Lower leg skin (tissue), 4 donors: Measurements from ENCODE around the gene SERPINB4. TPM values are rescaled to one million over a fixed set of nuclear protein-coding genes. Genes with fewer than 3 reads are reported as not detected.

Experiments
- DNase-seq, 2 donors: peaks; one replicate each; pipeline ENCODE4 v3.0.0-alpha.2; 2019; ENCODE audit warnings: low spot score in 2 of 2
- H3K4me3 ChIP-seq: fragments of 200-600 bp; sonication (generic); 2 replicates; pipeline ENCODE4 v1.5.1; 2017; ENCODE audit warnings: mild to moderate bottlenecking, low read depth; ENCODE audit not compliant: poor library complexity, severe bottlenecking
- POLR2A ChIP-seq, 2 donors: fragments of 450-650 bp; IDR thresholded peaks; one replicate each; pipeline ENCODE4 v1.6.1; 2016 to 2017; ENCODE audit warnings: antibody characterized with exemption in 2 of 2, mild to moderate bottlenecking in 1 of 2, moderate library complexity in 1 of 2
- WGBS, 2 donors: methylation state at CpG; one replicate each; pipeline ENCODE4 v1.1.5; 2018; 5-methylcytosine and 5-hydroxymethylcytosine counted together
- intact Hi-C: fragments of 100-400 bp; cut with DNase I; formaldehyde crosslinking; loops from one replicate; pipeline ENCODE4 v1.15.0; 2023; ENCODE audit warnings: low total_unique reads
- total RNA-seq, 4 donors: library from RNA; depleted of rRNA; stranded (reverse); fragments of >200 nt; gene quantifications; one replicate each; pipeline ENCODE4 v1.1.0, GENCODE V29; 2016
- TF ChIP-seq, protein P1 (sequence below), 3 donors: fragments of 450-650 bp; IDR thresholded peaks; one replicate each; pipeline ENCODE4 v1.5.1; 2016; ENCODE audit warnings: antibody characterized with exemption in 3 of 3, mild to moderate bottlenecking in 3 of 3, moderate library complexity in 2 of 3

SERPINB4 gene
- total RNA-seq, 4 donors from 2014 or later = 0.54 to 1.3 TPM; not detected in 2

DNA sequence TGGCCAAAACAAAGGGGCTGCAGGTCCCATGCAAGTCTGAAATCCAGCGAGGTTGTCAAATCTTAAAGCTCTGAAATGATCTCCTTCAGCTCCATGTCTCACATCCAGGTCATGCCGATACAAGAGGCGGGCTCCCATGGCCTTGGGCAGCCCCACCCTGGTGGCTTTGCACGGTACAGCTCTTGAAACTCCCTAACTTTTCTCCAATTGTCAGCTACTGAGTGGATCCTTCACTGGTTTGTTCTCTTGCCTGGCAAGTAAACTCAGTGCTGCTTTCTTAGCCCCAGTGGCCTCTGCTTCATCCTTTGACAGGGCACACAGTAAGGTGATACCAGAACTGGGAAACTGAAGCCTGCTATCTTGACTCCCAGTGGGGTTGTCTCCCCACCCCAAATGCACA, 30.6 kb downstream of the SERPINB4 start:
- H3K4me3 ChIP-seq = no peak overlapping the region
- intact Hi-C loops = no loop called here
- TF ChIP-seq POLR2A (IDR thresholded peaks at IDR 0.05) = no peak
- TF ChIP-seq, protein P1, sequence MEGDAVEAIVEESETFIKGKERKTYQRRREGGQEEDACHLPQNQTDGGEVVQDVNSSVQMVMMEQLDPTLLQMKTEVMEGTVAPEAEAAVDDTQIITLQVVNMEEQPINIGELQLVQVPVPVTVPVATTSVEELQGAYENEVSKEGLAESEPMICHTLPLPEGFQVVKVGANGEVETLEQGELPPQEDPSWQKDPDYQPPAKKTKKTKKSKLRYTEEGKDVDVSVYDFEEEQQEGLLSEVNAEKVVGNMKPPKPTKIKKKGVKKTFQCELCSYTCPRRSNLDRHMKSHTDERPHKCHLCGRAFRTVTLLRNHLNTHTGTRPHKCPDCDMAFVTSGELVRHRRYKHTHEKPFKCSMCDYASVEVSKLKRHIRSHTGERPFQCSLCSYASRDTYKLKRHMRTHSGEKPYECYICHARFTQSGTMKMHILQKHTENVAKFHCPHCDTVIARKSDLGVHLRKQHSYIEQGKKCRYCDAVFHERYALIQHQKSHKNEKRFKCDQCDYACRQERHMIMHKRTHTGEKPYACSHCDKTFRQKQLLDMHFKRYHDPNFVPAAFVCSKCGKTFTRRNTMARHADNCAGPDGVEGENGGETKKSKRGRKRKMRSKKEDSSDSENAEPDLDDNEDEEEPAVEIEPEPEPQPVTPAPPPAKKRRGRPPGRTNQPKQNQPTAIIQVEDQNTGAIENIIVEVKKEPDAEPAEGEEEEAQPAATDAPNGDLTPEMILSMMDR (IDR thresholded peaks at IDR 0.05) = no peak
- 86 to 87% methylated on average over 4 of the region's 4 CpGs for WGBS, 2 donors
- no peak for DNase-seq

DNA sequence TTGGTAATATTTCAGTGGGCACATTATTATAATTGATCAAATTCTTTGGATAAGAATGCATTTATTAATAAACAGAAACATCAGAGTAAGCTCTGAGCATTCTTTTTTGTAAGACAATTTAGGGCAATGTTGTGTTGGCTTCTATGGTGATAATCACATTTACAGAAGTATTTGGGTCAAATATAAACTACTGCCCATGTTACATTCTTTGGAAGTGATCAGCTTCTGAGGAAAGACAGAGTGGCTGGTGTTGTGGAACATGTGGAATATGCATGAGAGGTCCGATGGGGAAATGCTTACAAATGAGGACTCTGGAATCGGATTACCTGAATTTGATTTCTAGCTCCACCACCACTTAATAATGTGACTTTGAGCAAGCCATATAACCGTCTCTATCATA, 37.5 kb downstream of the SERPINB4 start:
- H3K4me3 ChIP-seq = no peak overlapping the region
- TF ChIP-seq, protein P1 (IDR thresholded peaks at IDR 0.05) = no peak
- TF ChIP-seq POLR2A (IDR thresholded peaks at IDR 0.05) = no peak
- intact Hi-C loops = no loop called here
- DNase-seq = no peak
- 75 to 77% methylated on average over 3 of the region's 3 CpGs for WGBS, 2 donors

DNA sequence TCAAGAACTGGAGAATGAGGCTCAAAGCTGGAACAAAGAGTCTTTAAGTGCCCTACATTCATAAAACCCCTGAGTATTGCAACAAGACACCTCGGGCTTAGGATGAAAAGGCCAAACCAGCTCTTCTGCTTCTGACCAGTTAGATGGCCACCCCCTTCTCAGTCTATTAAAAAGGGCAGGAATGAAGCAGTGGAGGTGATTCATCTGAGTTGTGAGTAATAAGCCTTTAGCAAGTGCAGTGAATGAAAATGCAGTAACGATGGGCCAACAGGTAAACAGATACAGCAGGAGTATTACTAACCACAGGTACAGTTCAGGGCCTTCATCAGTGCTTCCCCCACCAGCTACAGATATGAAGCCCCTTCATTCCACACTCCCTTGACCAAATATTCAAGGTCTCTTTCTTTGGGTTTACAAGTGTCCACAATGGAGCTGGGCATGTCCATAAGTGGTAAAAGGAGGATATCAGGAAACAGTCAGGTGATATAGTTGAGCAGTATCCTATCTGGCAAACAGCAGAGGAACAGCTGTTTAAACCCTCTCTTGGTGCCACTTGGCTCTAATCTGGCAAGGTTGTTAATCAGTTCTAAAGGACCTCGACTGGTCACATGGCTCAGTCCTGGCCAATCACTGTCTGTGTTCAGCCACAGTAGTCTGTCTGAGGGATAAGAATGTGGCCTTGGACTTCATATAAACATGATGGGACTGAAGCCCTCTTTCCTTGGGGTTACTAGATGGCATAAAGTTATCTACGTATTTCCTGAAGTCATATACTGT, 39.1 kb downstream of the SERPINB4 start:
- 58 to 67% methylated on average over 4 of the region's 4 CpGs for WGBS, 2 donors
- TF ChIP-seq POLR2A (IDR thresholded peaks at IDR 0.05) = no peak
- TF ChIP-seq, protein P1 (IDR thresholded peaks at IDR 0.05) = no peak
- intact Hi-C loops = no loop called here
- no peak for DNase-seq
- H3K4me3 ChIP-seq = no peak overlapping the region

GRCh38 chr18:63603772-63604171, 40.3 kb downstream of the SERPINB4 start:
- intact Hi-C loops = no loop called here
- WGBS, 2 donors = 19 to 28% methylated on average over 1 of the region's 1 CpG

DNA sequence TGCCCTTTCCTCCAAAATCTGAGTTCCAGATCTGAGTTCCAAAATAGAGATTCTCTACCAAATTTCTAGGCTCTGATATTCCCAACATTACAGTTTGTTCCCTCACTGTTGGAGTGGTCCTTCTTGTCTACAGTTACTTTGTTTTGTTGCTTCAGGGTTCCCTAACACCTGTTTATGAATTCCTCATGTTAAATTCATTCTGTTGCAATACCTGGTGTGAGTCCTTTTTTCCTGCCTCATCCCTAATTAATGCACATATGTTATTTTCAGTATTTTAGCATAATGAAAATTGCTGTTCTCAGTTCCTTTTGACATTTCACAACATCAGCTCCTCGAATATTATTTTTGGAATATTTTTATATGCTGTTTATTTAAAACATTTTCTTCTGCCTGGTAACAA, 40.7 kb downstream of the SERPINB4 start:
- TF ChIP-seq POLR2A (IDR thresholded peaks at IDR 0.05) = no peak
- TF ChIP-seq, protein P1 (IDR thresholded peaks at IDR 0.05) = no peak
- intact Hi-C loops = no loop called here
- no peak overlapping the region for H3K4me3 ChIP-seq
- DNase-seq = no peak
- WGBS, 2 donors = 23 to 31% methylated on average over 1 of the region's 1 CpG

More at GRCh38 chr18:63603772-63604171, 40.3 kb downstream of the SERPINB4 start:
- DNase-seq = no peak
- no peak overlapping the region for H3K4me3 ChIP-seq
- TF ChIP-seq, protein P1 (IDR thresholded peaks at IDR 0.05) = no peak
- TF ChIP-seq POLR2A (IDR thresholded peaks at IDR 0.05) = no peak

GRCh38 chr18:63596964-63597363, 47.1 kb downstream of the SERPINB4 start:
- 81 to 82% methylated on average over 14 of the region's 14 CpGs for WGBS, 2 donors
- TF ChIP-seq, protein P1 (IDR thresholded peaks at IDR 0.05) = no peak
- no peak for TF ChIP-seq POLR2A (IDR thresholded peaks at IDR 0.05)
- intact Hi-C loops = no loop called here
- DNase-seq = no peak
- H3K4me3 ChIP-seq = no peak overlapping the region
